ENCODE measurements around the gene LGR4.

- TF ChIP-seq CTCF (IDR thresholded peaks at IDR 0.05) (no peak), POLR2A (IDR thresholded peaks at IDR 0.05) (no peak)
These were observed 42.0 kb upstream of the LGR4 start for GRCh38 chr11:27514558-27514957.
